GM12878 (cell line): Measurements from ENCODE around the gene LRR1. TPM values are rescaled to one million over a fixed set of nuclear protein-coding genes. Genes with fewer than 3 reads are reported as not detected.

Experiments
- BHLHE40 ChIP-seq, 2 experiments: fragments of 450-650 bp in 1 of 2; IDR thresholded peaks; 2 replicates each; pipeline ENCODE4 v1.6.1; 2011 to 2017; ENCODE audit warnings: low read depth in 2 of 2, borderline replicate concordance in 1 of 2, improper control_type of control experiment in 1 of 2, low read length in 1 of 2, mild to moderate bottlenecking in 1 of 2
- CBX5 ChIP-seq: sonication (generic); IDR thresholded peaks from 2 replicates; pipeline ENCODE4 v1.6.1; 2016; ENCODE audit warnings: low read depth, moderate library complexity, mild to moderate bottlenecking, inconsistent platforms
- CUX1 ChIP-seq: IDR thresholded peaks from 2 replicates; pipeline ENCODE4 v1.6.1; 2012; ENCODE audit warnings: improper control_type of control experiment, low read depth, low read length; ENCODE audit not compliant: insufficient replicate concordance
- MEF2A ChIP-seq: IDR thresholded peaks from 2 replicates; pipeline ENCODE4 v1.6.1; 2011; ENCODE audit warnings: low read depth, mild to moderate bottlenecking, low read length, moderate library complexity; ENCODE audit not compliant: insufficient read depth
- MYB ChIP-seq: fragments of 150-350 bp; IDR thresholded peaks from 2 replicates; pipeline ENCODE4 v1.6.1; 2014; ENCODE audit warnings: mild to moderate bottlenecking, low read depth, low read length, borderline replicate concordance
- MYC ChIP-seq: IDR thresholded peaks from 2 replicates; pipeline ENCODE4 v1.6.1; 2011; ENCODE audit warnings: mild to moderate bottlenecking, low read length, moderate library complexity, inconsistent platforms; ENCODE audit not compliant: insufficient read depth, insufficient replicate concordance, insufficient read length, severe bottlenecking
- NFXL1 ChIP-seq: fragments of 450-650 bp; IDR thresholded peaks from 2 replicates; pipeline ENCODE4 v1.6.1; 2017; ENCODE audit warnings: antibody characterized with exemption, mild to moderate bottlenecking, borderline replicate concordance
- PML ChIP-seq: IDR thresholded peaks from 2 replicates; pipeline ENCODE4 v1.6.1; 2012; ENCODE audit warnings: low read length, inconsistent platforms
- POLR2A ChIP-seq: IDR thresholded peaks from 2 replicates; pipeline ENCODE4 v1.6.1; 2011; ENCODE audit warnings: low read depth, mild to moderate bottlenecking, low read length
- SPI1 ChIP-seq: IDR thresholded peaks from 2 replicates; pipeline ENCODE4 v1.6.1; 2011; ENCODE audit warnings: low read depth, mild to moderate bottlenecking, low read length, moderate library complexity, borderline replicate concordance; ENCODE audit not compliant: insufficient read depth
- SREBF2 ChIP-seq: IDR thresholded peaks from 2 replicates; pipeline ENCODE4 v1.6.1; 2012; ENCODE audit warnings: mild to moderate bottlenecking, low read length
- TAF1 ChIP-seq: IDR thresholded peaks from 2 replicates; pipeline ENCODE4 v1.6.1; 2011; ENCODE audit warnings: mild to moderate bottlenecking, low read depth, low read length, borderline replicate concordance
- TBL1XR1 ChIP-seq: IDR thresholded peaks from 2 replicates; pipeline ENCODE4 v1.6.1; 2012; ENCODE audit warnings: low read depth, low read length, improper control_type of control experiment
- TCF7 ChIP-seq: IDR thresholded peaks from 2 replicates; pipeline ENCODE4 v1.6.1; 2014; ENCODE audit warnings: antibody characterized with exemption, borderline replicate concordance
- WRNIP1 ChIP-seq: IDR thresholded peaks from 2 replicates; pipeline ENCODE4 v1.6.1; 2011; ENCODE audit warnings: low read depth, low read length, improper control_type of control experiment, borderline replicate concordance
- ZBED1 ChIP-seq: IDR thresholded peaks from 2 replicates; pipeline ENCODE4 v1.6.1; 2016; ENCODE audit warnings: borderline replicate concordance
- polyA plus RNA-seq, 11 experiments: library from polyadenylated mRNA; depleted of rRNA in 4 of 11; unstranded in 6 of 11; stranded (reverse) in 5 of 11; fragments of >200 nt; fragmentation: Nextera tagmentation in 4 of 11; fragmentation: Illumina TruSeq in 1 of 11; extraction: Ambion mirVana in 4 of 11; extraction: Trizol in 1 of 11; gene quantifications; 1 replicate in 1 of 11; 2 replicates in 10 of 11; pipeline versions ENCODE4 v1.2.1 to v1.2.3, GENCODE V29; 2011 to 2016; ENCODE audit warnings: inconsistent platforms in 2 of 11, missing spikeins in 2 of 11, low read depth in 1 of 11
- total RNA-seq, 4 experiments: library from RNA; depleted of rRNA in 3 of 4; stranded (reverse); fragments of >200 nt in 3 of 4; fragmentation: Illumina TruSeq in 1 of 4; extraction: Trizol in 1 of 4; gene quantifications; 2 replicates each; pipeline versions ENCODE4 v1.2.1 to v1.2.3, GENCODE V29; 2013 to 2021
- TF ChIP-seq, protein P1 (sequence below): IDR thresholded peaks from 2 replicates; pipeline ENCODE4 v1.6.1; 2012; ENCODE audit warnings: mild to moderate bottlenecking, low read depth, low read length
- TF ChIP-seq, protein P2 (sequence below): IDR thresholded peaks from 2 replicates; pipeline ENCODE4 v1.6.1; 2011; ENCODE audit warnings: borderline replicate concordance, low read depth, mild to moderate bottlenecking, moderate library complexity, mixed read lengths, low read length; ENCODE audit not compliant: insufficient read depth; ENCODE audit errors: extremely low read length

Gene LRR1
- total and polyA plus RNA-seq, 10 of the 15 experiments (the other 5 are each of a cell fraction or from before 2014, with no cell fraction given), result 36.9 to 110 (median 53.1) TPM

DNA sequence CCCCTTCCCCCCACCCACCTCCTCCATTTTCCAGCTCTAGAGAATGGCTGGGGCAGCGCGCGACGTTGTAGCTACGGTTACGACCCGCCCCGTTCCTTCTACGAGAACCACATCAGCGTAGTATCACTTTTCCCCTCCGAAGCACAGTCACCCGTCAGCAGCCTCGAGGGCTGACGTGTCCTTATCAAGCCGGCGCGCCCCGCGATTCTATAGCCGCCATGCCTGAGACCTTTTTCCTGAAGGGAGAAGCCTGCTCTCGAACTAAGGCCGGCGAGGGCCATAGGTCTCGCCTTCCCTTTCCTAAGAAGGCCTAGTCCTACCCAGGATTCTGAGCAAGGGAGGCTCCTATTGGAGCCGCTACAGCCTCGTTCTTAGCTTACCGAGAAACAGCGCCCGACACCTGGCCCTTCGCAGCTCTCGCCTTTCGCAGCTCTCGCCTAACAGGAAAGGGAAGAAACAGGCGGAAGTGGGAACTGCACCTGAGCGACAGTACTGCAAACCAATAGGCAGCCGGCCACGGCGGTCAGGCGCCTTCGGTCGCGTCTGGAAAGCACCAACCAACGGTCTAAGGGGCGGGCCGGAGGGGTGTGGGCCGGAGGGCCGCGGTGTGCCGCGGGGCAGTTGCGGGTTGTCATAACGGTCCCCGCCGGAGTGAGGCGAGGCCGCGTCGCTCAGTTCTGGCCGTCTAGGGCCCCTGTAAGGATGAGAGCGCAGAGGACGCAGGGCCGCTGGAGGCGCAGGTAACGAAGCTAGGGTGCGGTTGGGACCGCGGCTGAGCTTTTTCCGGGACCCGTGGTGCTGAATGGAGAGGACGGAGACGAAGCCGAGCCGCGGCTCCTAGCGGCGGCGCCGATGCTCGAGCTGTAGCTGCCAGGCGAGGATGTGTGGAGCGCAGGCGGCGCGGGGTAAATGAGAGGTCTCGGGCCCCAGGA, 21.7 kb downstream of the LRR1 start, which contains the start of the genes MGAT2 and RPL36AL (continued):
- TF ChIP-seq TCF7 (no peak), SPI1 (peak; percentile 71; the same call in 1 of the 2 replicates), MYC (peak; percentile 11), TBL1XR1 (0 out of 2 replicates have a peak, but pooled peaks have one; percentile 10), ZBED1 (no peak), WRNIP1 (no peak), CUX1 (no peak), BHLHE40 (IDR thresholded peaks at IDR 0.05; ENCODE audit: borderline replicate concordance in 1 of 2, low read depth in 2 of 2, low read length in 1 of 2) (peak; percentile 45 to 69; a peak in 3 of 4 replicates), MYB (peak; percentile 34; the same call in 1 of the 2 replicates), TAF1 (peak; percentile 96), CBX5 (peak; percentile 92), NFXL1 (no peak), SREBF2 (0 out of 2 replicates have a peak, but pooled peaks have one; percentile 42), MEF2A (no peak), POLR2A (peak; percentile 99), PML (peak; percentile 99)
- TF ChIP-seq, protein P1, sequence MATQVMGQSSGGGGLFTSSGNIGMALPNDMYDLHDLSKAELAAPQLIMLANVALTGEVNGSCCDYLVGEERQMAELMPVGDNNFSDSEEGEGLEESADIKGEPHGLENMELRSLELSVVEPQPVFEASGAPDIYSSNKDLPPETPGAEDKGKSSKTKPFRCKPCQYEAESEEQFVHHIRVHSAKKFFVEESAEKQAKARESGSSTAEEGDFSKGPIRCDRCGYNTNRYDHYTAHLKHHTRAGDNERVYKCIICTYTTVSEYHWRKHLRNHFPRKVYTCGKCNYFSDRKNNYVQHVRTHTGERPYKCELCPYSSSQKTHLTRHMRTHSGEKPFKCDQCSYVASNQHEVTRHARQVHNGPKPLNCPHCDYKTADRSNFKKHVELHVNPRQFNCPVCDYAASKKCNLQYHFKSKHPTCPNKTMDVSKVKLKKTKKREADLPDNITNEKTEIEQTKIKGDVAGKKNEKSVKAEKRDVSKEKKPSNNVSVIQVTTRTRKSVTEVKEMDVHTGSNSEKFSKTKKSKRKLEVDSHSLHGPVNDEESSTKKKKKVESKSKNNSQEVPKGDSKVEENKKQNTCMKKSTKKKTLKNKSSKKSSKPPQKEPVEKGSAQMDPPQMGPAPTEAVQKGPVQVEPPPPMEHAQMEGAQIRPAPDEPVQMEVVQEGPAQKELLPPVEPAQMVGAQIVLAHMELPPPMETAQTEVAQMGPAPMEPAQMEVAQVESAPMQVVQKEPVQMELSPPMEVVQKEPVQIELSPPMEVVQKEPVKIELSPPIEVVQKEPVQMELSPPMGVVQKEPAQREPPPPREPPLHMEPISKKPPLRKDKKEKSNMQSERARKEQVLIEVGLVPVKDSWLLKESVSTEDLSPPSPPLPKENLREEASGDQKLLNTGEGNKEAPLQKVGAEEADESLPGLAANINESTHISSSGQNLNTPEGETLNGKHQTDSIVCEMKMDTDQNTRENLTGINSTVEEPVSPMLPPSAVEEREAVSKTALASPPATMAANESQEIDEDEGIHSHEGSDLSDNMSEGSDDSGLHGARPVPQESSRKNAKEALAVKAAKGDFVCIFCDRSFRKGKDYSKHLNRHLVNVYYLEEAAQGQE, result no peak
- TF ChIP-seq, protein P2, sequence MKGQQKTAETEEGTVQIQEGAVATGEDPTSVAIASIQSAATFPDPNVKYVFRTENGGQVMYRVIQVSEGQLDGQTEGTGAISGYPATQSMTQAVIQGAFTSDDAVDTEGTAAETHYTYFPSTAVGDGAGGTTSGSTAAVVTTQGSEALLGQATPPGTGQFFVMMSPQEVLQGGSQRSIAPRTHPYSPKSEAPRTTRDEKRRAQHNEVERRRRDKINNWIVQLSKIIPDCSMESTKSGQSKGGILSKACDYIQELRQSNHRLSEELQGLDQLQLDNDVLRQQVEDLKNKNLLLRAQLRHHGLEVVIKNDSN, result peak; percentile 77
